ENCODE results near the gene UTP18.

The UTP18 gene

GRCh38 chr17:51344532-51344931 is 84.2 kb downstream of the UTP18 start:
- H3K4me3 ChIP-seq (replicated peaks; ENCODE audit: insufficient read depth, low read length) = no peak overlapping the region
- H3K27me3 ChIP-seq (ENCODE audit: insufficient read depth, poor library complexity, severe bottlenecking) = no peaks in the 10 kb centered on the region
- TF ChIP-seq SPI1 (IDR thresholded peaks at IDR 0.05; ENCODE audit: borderline replicate concordance, low read depth) (no peak), POLR2AphosphoS5 (IDR thresholded peaks at IDR 0.05; ENCODE audit: low read depth) (no peak), GABPA (IDR thresholded peaks at IDR 0.05; ENCODE audit: low read depth) (no peak), CTCF (IDR thresholded peaks at IDR 0.05; ENCODE audit: insufficient read depth, low read length) (no peak), REST (IDR thresholded peaks at IDR 0.05; ENCODE audit: insufficient replicate concordance, low read depth) (no peak)
- no peak for DNase-seq (ENCODE audit: low read depth in 1 of 2, low spot score in 1 of 2)
- no peak overlapping the region for H3K27ac ChIP-seq (replicated peaks)

- H3K4me3 ChIP-seq (replicated peaks; ENCODE audit: insufficient read depth, low read length) = no peak overlapping the region
- H3K27me3 ChIP-seq (ENCODE audit: insufficient read depth, poor library complexity, severe bottlenecking) = no peaks in the 10 kb centered on the region
- H3K27ac ChIP-seq (replicated peaks) = no peak overlapping the region
- DNase-seq (ENCODE audit: low read depth in 1 of 2, low spot score in 1 of 2) = no peak
- TF ChIP-seq CTCF (IDR thresholded peaks at IDR 0.05; ENCODE audit: insufficient read depth, low read length) (no peak), SPI1 (IDR thresholded peaks at IDR 0.05; ENCODE audit: borderline replicate concordance, low read depth) (no peak), GABPA (IDR thresholded peaks at IDR 0.05; ENCODE audit: low read depth) (no peak), REST (IDR thresholded peaks at IDR 0.05; ENCODE audit: insufficient replicate concordance, low read depth) (no peak), POLR2AphosphoS5 (IDR thresholded peaks at IDR 0.05; ENCODE audit: low read depth) (no peak)
Observed at GRCh38 chr17:51346218-51346982, 86.1 kb downstream of the UTP18 start.

All from HL-60 (cell line).